ENCODE measurements around the gene SLC46A2.

DNA sequence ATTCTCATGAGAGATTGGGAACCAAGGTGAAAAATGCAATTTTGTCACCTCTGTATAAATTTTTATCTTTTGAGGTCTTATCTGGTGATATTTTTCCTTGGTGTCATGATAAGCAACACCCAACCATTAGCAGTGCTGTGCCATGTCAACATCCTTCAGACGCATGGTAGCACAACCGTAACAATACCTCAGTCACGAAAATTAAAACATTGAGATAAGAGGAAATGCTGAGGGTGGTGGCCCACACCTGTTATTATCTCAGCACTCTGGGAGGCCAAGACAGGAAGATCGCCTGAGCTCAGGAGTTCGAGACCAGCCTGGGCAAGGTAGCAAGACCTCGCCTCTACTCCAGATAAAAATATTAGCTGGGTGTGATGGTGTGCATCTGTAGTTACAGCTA is 32.7 kb downstream of the SLC46A2 start:
- TF ChIP-seq, protein P1, sequence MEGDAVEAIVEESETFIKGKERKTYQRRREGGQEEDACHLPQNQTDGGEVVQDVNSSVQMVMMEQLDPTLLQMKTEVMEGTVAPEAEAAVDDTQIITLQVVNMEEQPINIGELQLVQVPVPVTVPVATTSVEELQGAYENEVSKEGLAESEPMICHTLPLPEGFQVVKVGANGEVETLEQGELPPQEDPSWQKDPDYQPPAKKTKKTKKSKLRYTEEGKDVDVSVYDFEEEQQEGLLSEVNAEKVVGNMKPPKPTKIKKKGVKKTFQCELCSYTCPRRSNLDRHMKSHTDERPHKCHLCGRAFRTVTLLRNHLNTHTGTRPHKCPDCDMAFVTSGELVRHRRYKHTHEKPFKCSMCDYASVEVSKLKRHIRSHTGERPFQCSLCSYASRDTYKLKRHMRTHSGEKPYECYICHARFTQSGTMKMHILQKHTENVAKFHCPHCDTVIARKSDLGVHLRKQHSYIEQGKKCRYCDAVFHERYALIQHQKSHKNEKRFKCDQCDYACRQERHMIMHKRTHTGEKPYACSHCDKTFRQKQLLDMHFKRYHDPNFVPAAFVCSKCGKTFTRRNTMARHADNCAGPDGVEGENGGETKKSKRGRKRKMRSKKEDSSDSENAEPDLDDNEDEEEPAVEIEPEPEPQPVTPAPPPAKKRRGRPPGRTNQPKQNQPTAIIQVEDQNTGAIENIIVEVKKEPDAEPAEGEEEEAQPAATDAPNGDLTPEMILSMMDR (IDR thresholded peaks at IDR 0.05; ENCODE audit: insufficient read depth, low read depth, low read length) = no peak
- no peak for TF ChIP-seq EZH2 (IDR thresholded peaks at IDR 0.05; ENCODE audit: insufficient read depth, low read length)
